Stimulated activated naive B cell treated with anti-CD40 and anti-IgM and Interleukin-4, amounts not matched to agents 10 μg/mL and 1 μg/mL and 100 μg/mL, for 72 hours (primary cell): Measurements from ENCODE around the gene DDX10.

Experiments
- ATAC-seq, 2 donors: fragments of 150-1000 bp; cut with Tn5 transposase; replicated peaks; 2 replicates each; pipeline ENCODE4 v1.10.0; 2021; ENCODE audit warnings: moderate library complexity in 1 of 2
- DNase-seq: peaks from one replicate; pipeline ENCODE4 v3.0.0; 2021
- H3K27ac Mint-ChIP-seq: one replicate; pipeline ENCODE4 v1.8.0; 2022; ENCODE audit warnings: mild to moderate bottlenecking, mixed read lengths
- H3K27me3 Mint-ChIP-seq, 2 donors: one replicate each; pipeline ENCODE4 v1.8.0; 2022; ENCODE audit warnings: mixed read lengths in 2 of 2
- H3K36me3 Mint-ChIP-seq, 2 donors: one replicate each; pipeline ENCODE4 v1.8.0; 2022; ENCODE audit warnings: mixed read lengths in 2 of 2, mild to moderate bottlenecking in 1 of 2
- H3K4me1 Mint-ChIP-seq, 2 donors: one replicate each; pipeline ENCODE4 v1.8.0; 2022; ENCODE audit warnings: mixed read lengths in 2 of 2, mild to moderate bottlenecking in 1 of 2
- H3K4me3 Mint-ChIP-seq, 2 donors: one replicate each; pipeline ENCODE4 v1.8.0; 2022; ENCODE audit warnings: mild to moderate bottlenecking in 2 of 2, mixed read lengths in 2 of 2, moderate library complexity in 1 of 2
- H3K9me3 Mint-ChIP-seq, 2 donors: one replicate each; pipeline ENCODE4 v1.8.0; 2022; ENCODE audit warnings: mixed read lengths in 2 of 2, mild to moderate bottlenecking in 1 of 2

DDX10 gene

GRCh38 chr11:108945341-108945740, 280.5 kb downstream of the DDX10 start:
- H3K4me1 Mint-ChIP-seq, result no peaks in the 10 kb centered on the region
- H3K4me3 Mint-ChIP-seq, result no peak overlapping the region
- no peaks in the 10 kb centered on the region for H3K27me3 Mint-ChIP-seq
- DNase-seq (no peak), ATAC-seq (no peak)
- H3K9me3 Mint-ChIP-seq, result peaks cover 3 to 5% of the 10 kb centered on the region in 2 donors
- no peak overlapping the region for H3K27ac Mint-ChIP-seq
- H3K36me3 Mint-ChIP-seq, result peaks cover 49 to 77% of the 10 kb centered on the region in 2 donors

DNA sequence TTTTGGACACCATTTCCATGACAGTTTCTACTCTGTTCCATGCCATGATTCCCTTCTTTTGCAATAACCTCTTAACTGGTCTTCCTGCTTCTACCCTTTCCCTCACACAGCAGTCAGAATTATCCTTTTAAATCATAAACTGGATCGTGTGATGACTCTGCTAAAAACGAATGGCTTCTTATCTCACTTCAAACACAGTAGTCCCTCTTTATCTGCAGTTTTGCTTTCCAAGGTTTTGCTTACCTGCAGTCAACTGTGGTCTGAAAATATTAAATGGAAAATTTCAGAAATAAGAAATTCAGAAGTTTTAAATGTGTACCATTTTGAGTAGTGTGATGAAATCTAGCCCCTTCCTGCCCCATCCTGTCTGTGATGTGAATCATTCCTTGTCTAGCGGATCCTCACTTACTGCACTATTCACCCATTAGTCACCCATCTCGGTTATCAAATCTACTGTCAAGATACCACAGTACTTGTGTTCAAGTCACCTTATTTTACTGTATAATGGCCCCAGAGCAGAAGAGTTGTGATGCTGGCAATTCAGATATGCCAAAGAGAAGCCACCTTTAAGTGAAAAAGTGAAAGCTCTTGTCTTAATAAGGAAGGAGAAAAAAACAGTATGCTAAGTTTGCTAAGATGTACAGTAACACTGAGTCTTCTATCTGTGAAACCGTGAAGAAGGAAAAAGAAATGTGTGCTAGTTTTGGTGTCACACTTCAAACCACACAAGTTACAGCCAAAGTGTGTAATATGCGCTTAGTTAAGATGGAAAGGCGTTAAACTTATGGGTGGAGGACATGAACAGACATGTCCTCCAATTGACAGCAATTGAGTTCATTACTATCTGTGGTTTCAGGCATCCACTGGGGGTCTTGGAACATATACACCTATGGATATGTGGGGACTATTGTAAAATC, 283.0 kb downstream of the DDX10 start:
- Mint-ChIP-seq H3K4me1 (no peaks in the 10 kb centered on the region), H3K4me3 (no peak overlapping the region), H3K27ac (no peak overlapping the region), H3K36me3 (peaks cover 41 to 76% of the 10 kb centered on the region in 2 donors), H3K9me3 (peaks cover 3 to 5% of the 10 kb centered on the region in 2 donors), H3K27me3 (no peaks in the 10 kb centered on the region)
- ATAC-seq (no peak), DNase-seq (no peak)

GRCh38 chr11:108958368-108959104, 293.7 kb downstream of the DDX10 start:
- Mint-ChIP-seq H3K9me3 (peaks cover 0 to 1% of the 10 kb centered on the region in 2 donors), H3K4me3 (no peak overlapping the region), H3K4me1 (no peaks in the 10 kb centered on the region), H3K36me3 (peaks cover 0 to 5% of the 10 kb centered on the region in 2 donors), H3K27ac (no peak overlapping the region), H3K27me3 (no peaks in the 10 kb centered on the region)
- DNase-seq, result no peak
- no peak for ATAC-seq

DNA sequence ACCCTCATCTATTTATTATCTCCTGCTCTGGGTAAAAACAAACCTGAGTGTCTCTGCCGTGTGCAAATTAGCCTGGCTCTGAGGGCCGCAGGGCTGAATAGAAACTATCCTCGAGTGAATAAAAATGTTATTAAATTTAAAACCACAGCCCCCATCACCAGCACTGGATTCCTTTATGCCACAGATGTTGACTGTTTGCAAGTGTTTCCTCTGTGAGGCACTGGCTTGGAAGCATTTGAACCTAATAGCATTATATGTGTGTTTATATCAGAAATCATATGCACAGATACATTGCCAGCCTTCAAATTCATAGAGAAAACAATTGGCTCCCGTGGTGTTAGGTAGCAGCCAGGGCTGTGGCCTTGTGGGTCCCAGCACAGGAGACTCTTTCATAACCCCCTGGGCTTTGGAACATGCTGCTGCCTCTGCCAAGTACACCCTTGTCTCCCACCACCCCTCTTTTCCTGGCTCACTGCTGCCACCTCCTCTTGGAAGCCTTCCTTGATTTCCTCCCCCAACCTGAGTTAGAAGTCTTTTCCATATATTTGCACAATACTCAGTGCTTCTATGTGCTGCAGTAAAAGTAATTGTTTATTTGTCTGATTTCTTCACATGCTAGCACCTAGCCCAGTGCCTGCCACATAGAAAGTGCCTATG, 294.4 kb downstream of the DDX10 start:
- no peak overlapping the region for H3K4me3 Mint-ChIP-seq
- no peaks in the 10 kb centered on the region for H3K4me1 Mint-ChIP-seq
- DNase-seq, result no peak
- H3K9me3 Mint-ChIP-seq, result peaks cover 0 to 1% of the 10 kb centered on the region in 2 donors
- H3K27ac Mint-ChIP-seq, result no peak overlapping the region
- no peak for ATAC-seq
- H3K36me3 Mint-ChIP-seq, result peaks cover 0 to 5% of the 10 kb centered on the region in 2 donors
- no peaks in the 10 kb centered on the region for H3K27me3 Mint-ChIP-seq

- no peak for DNase-seq
- no peak for ATAC-seq
- H3K4me3 Mint-ChIP-seq, result no peak overlapping the region
- peaks cover 0 to 1% of the 10 kb centered on the region in 2 donors for H3K9me3 Mint-ChIP-seq
- H3K27me3 Mint-ChIP-seq, result no peaks in the 10 kb centered on the region
- peaks cover 0 to 2% of the 10 kb centered on the region in 2 donors for H3K36me3 Mint-ChIP-seq
- no peak overlapping the region for H3K27ac Mint-ChIP-seq
- no peaks in the 10 kb centered on the region for H3K4me1 Mint-ChIP-seq
Measured at GRCh38 chr11:108959874-108960273, 295.0 kb downstream of the DDX10 start.

- DNase-seq (no peak), ATAC-seq (no peak)
- Mint-ChIP-seq H3K9me3 (no peaks in the 10 kb centered on the region), H3K27ac (no peak overlapping the region), H3K4me3 (no peak overlapping the region), H3K27me3 (no peaks in the 10 kb centered on the region), H3K36me3 (no peaks in the 10 kb centered on the region), H3K4me1 (no peaks in the 10 kb centered on the region)
Measured at GRCh38 chr11:108960501-108960900, 295.6 kb downstream of the DDX10 start.

- Mint-ChIP-seq H3K9me3 (no peaks in the 10 kb centered on the region), H3K27ac (no peak overlapping the region), H3K27me3 (no peaks in the 10 kb centered on the region), H3K36me3 (no peaks in the 10 kb centered on the region), H3K4me3 (no peak overlapping the region), H3K4me1 (no peaks in the 10 kb centered on the region)
- DNase-seq (no peak), ATAC-seq (no peak)
Measured at GRCh38 chr11:108961095-108961494, 296.2 kb downstream of the DDX10 start.

DNA sequence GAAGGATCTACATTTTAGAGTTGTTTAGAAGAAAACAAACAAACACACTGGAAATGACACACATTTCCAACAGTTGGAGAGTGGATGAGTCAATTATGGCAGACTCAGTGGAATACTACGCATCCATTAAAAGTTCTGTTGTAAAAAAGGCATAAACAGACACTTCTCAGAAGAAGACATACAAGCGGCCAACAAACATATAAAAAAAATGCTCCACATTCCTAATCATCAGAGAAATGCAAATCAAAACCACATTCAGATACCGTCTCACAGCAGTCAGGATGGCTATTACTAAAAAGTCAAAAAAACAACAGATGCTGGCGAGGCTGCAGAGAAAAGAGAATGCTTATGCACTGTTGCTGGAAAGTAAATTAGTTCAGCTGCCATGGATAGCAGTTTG, 298.2 kb downstream of the DDX10 start:
- DNase-seq (no peak), ATAC-seq (no peak)
- no peaks in the 10 kb centered on the region for H3K9me3 Mint-ChIP-seq
- no peaks in the 10 kb centered on the region for H3K36me3 Mint-ChIP-seq
- H3K4me3 Mint-ChIP-seq, result no peak overlapping the region
- no peaks in the 10 kb centered on the region for H3K27me3 Mint-ChIP-seq
- H3K27ac Mint-ChIP-seq, result no peak overlapping the region
- no peaks in the 10 kb centered on the region for H3K4me1 Mint-ChIP-seq

- Mint-ChIP-seq H3K27ac (no peak overlapping the region), H3K4me1 (no peaks in the 10 kb centered on the region), H3K36me3 (no peaks in the 10 kb centered on the region), H3K4me3 (no peak overlapping the region), H3K9me3 (no peaks in the 10 kb centered on the region), H3K27me3 (no peaks in the 10 kb centered on the region)
- ATAC-seq (no peak), DNase-seq (no peak)
Measured at GRCh38 chr11:108965306-108966001, 300.6 kb downstream of the DDX10 start.

GRCh38 chr11:108966206-108966605, 301.3 kb downstream of the DDX10 start:
- no peaks in the 10 kb centered on the region for H3K27me3 Mint-ChIP-seq
- ATAC-seq, result no peak
- H3K4me3 Mint-ChIP-seq, result no peak overlapping the region
- H3K4me1 Mint-ChIP-seq, result no peaks in the 10 kb centered on the region
- H3K9me3 Mint-ChIP-seq, result no peaks in the 10 kb centered on the region
- DNase-seq, result no peak
- no peak overlapping the region for H3K27ac Mint-ChIP-seq
- no peaks in the 10 kb centered on the region for H3K36me3 Mint-ChIP-seq

DNA sequence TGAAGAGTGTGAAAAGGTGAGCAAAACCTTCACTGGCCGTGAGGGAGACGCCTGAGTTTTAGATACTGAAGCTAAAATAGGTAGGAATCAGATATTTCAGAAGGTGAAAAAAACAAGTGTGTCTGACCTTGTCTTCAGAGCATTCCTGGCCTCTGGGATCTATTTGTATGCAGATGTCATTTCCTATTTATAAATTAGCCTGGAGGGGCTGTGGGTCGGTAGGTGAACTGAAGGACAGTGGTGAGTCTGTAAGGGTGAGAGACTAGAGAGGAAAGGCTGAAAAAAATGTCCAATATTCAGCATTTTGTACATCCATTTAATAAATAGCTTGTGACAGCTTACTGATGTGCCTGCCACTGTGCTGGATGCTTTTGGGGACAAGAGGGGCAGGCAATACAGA, 302.1 kb downstream of the DDX10 start:
- no peaks in the 10 kb centered on the region for H3K4me1 Mint-ChIP-seq
- no peak overlapping the region for H3K4me3 Mint-ChIP-seq
- DNase-seq (no peak), ATAC-seq (no peak)
- H3K36me3 Mint-ChIP-seq, result no peaks in the 10 kb centered on the region
- H3K9me3 Mint-ChIP-seq, result no peaks in the 10 kb centered on the region
- H3K27me3 Mint-ChIP-seq, result no peaks in the 10 kb centered on the region
- H3K27ac Mint-ChIP-seq, result no peak overlapping the region

DNA sequence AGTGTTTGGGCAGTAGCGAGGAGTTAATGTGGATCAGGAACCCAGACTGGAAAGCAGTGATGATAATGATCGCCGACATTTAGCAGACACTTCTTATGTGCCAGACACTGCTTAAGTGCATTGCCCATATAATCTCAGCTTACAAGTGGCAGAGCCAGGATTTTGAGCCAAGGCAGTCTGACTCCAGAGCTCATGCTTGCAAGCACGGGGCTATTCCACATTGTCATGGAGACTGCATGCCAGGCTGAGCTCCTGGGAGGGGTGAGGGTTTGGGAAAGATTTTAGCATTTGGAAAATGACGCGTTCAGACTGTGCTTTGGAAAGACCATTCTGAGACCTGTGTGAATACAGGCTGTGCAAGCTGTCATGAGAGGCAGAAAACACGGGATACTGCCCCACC, 302.7 kb downstream of the DDX10 start:
- ATAC-seq, result no peak
- no peaks in the 10 kb centered on the region for H3K4me1 Mint-ChIP-seq
- DNase-seq, result no peak

GRCh38 chr11:108970221-108970991, 305.5 kb downstream of the DDX10 start:
- H3K27ac Mint-ChIP-seq, result no peak overlapping the region
- no peak for ATAC-seq
- H3K36me3 Mint-ChIP-seq, result no peaks in the 10 kb centered on the region
- DNase-seq, result no peak
- H3K4me1 Mint-ChIP-seq, result no peaks in the 10 kb centered on the region
- H3K9me3 Mint-ChIP-seq, result no peaks in the 10 kb centered on the region
- H3K4me3 Mint-ChIP-seq, result no peak overlapping the region
- H3K27me3 Mint-ChIP-seq, result peaks cover 0 to 5% of the 10 kb centered on the region in 2 donors

More for the DNA sequence above, 302.7 kb downstream of the DDX10 start:
- H3K27me3 Mint-ChIP-seq, result no peaks in the 10 kb centered on the region
- no peaks in the 10 kb centered on the region for H3K9me3 Mint-ChIP-seq
- no peaks in the 10 kb centered on the region for H3K36me3 Mint-ChIP-seq
- H3K27ac Mint-ChIP-seq, result no peak overlapping the region
- H3K4me3 Mint-ChIP-seq, result no peak overlapping the region
